NCI-H2171 treated with DMSO at 0.1 percent for 48 hours (cell line): ENCODE results near the gene ALDH1L1.
A peak's percentile ranks its signal among the peaks of the same experiment; 100 is the strongest.
"Not testable (repeated sequence)": the region's sequence is repeated elsewhere in the genome, so short reads cannot be mapped to it uniquely, and the experiment has no call there.

ENCODE experiments used
- DNase-seq: peaks from one replicate; lab custom pipeline; 2025; lab: John Stamatoyannopoulos, UW

ALDH1L1 gene

GRCh38 chr3:126083511-126083912 lies 96.9 kb downstream of the ALDH1L1 start:
- DNase-seq = peak; percentile 58

GRCh38 chr3:126083138-126083445 lies 97.3 kb downstream of the ALDH1L1 start:
- DNase-seq = peak; percentile 28

DNA sequence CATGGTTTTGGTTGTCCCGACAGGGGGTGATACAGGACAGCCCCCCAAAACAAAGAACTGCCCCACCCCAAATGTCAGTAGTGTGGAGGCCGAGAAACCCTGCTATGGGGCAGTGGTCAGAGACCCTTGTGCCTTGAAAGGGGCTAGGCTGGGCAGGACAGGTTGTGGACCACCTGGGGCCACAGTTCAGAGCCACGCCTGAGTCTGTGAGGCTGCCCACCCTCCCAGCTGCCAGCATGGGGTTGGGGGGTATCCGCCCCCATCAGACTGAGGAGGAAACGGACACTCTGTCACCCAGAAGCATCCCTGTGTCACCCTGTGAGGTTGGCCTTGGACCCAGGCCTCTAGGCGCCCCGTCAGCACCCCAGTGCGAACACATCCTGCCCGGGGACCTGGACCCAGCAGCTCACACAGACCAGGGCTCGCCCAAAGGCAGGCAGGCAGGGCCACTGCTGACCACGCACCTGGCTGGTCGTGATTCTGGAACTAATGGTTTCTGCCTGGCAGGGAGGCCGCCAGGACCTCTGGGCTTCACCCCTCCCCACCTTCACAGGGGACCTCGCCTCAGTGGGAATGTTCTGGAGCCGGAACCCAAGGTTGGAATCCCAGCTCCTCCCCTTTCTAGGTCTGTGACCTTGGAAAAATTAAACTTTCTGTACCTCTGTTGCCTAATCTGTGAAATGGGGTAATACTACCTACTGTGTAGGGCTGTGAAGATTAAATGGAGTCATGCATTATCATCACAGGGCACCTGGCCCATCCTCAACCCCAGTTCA lies 97.8 kb downstream of the ALDH1L1 start:
- DNase-seq = no peak

GRCh38 chr3:126081618-126082361 lies 98.6 kb downstream of the ALDH1L1 start:
- peak; percentile 6 for DNase-seq

DNA sequence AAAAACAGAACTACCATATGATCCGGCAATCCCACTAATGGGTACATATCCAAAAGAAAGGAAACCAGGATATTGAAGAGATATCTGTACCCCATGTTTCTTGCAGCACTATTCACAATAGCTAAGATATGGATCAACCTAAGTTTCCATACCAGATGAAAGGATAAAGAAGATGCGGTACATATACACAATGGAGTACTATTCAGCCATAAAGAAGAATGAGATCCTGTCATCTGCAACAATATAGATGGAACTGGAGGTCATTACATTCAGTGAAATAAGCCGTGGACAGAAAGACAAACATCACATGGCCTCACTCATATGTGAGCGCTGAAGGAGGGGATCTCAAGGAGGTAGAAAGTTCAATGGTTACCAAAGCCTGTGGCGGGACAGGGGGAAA lies 99.4 kb downstream of the ALDH1L1 start:
- no peak for DNase-seq

GRCh38 chr3:126078866-126079265 lies 101.5 kb downstream of the ALDH1L1 start:
- DNase-seq = no peak

- no peak for DNase-seq
Measured at GRCh38 chr3:126077754-126078153, 102.6 kb downstream of the ALDH1L1 start.

DNA sequence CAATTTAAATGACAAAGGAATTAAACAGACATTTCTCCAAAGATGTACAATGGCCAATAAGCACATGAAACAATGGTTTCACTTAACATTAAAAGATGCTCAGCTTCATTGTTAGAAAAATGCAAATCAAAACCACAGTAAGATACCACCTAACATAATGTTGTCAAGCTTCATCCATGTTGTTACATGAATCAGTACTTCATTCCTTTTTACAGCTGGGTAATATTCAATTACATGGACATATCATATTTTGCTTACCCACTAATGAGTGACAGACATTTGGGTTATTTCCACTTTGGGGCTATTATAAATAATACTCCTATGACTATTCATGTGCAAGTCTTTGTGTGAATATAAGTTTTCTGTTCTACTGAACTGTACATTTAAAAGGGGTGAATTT lies 104.2 kb downstream of the ALDH1L1 start:
- no peak for DNase-seq

- no peak for DNase-seq
Measured at GRCh38 chr3:126070146-126070545, 110.2 kb downstream of the ALDH1L1 start.

DNA sequence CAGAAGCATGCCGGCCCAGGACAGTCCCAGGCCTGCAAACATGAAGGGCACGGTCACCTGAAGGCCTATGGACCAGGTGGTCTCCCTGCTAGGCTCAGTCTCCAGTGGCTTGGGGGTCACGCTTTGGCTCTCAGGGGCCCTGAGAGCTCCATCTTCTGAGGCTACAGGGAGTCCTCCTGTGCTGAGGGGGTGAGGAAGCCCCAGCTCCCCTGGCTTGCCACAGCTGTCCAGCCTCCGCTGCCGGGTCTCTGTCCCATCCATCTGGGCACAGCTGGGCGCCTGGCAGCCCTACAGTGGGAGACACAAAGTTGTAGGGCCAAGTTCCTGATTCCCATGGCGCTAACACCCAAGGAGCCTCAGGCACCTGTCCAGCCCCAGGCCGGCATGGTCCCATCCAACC lies 112.4 kb downstream of the ALDH1L1 start:
- no peak for DNase-seq

GRCh38 chr3:126066676-126067075 lies 113.7 kb downstream of the ALDH1L1 start:
- not testable (repeated sequence) for DNase-seq

DNA sequence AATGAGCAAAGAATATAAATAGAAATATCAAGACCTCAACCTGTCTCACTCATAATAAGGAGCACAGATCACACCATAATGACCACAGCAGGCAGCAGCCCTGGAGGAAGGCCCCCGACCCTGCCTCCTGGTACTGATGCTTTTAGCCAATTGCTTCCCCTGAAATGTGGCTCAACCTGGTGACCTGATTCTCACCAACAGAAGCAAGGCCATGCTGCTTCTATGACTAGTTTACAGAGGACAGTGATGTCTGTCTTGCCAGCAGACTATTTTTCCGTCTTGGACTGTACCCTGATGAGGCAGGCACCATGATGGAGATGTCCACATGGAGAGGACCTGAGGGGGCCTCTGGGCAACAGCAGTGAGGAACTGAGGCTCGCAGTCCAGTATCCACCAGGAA lies 114.5 kb downstream of the ALDH1L1 start:
- DNase-seq = no peak

- DNase-seq = no peak
Measured at GRCh38 chr3:126064627-126065258, 115.6 kb downstream of the ALDH1L1 start.

GRCh38 chr3:126063358-126063965 lies 116.9 kb downstream of the ALDH1L1 start:
- no peak for DNase-seq

- DNase-seq = no peak
Measured at GRCh38 chr3:126061301-126062032, 118.9 kb downstream of the ALDH1L1 start.

- DNase-seq = no peak
Measured at GRCh38 chr3:126060613-126061145, 119.7 kb downstream of the ALDH1L1 start.

GRCh38 chr3:126058666-126059065 lies 121.7 kb downstream of the ALDH1L1 start:
- DNase-seq = no peak

DNA sequence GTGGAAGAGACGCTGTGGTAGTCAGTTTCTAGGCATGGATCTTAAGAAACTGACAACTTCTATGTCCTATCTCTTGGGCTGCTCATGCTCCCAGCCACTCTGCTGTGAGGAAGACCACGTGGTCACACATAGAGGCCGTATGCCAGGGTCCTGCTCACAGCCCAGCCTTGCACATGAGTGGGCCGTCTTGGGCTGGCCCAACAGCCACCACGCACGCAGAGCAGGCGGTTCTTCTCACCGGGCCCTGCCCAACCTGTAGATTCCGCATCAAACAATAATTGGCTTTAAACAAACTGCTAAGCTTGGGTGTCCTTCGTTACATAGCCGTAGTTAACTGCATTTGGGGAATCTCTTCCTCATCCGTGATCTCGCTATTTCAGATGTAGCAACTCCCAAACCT lies 122.5 kb downstream of the ALDH1L1 start:
- no peak for DNase-seq

DNA sequence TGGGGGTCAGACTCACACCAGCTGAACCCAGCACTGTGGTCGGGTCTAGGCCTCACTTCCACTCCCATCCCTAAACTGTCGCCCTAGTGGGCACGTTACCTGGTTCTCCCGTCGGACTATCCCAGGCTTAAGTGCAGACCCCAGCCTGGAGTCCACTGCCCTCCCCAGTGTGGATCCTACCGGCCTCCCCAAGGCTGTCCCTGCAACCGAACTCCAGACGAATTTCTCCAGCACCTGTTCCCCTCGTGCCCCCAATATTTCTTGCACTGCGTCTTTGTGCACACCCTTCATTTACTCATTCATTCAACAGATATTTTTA lies 122.9 kb downstream of the ALDH1L1 start:
- DNase-seq = no peak

GRCh38 chr3:126056681-126057500 lies 123.5 kb downstream of the ALDH1L1 start:
- no peak for DNase-seq

GRCh38 chr3:126056088-126056487 lies 124.3 kb downstream of the ALDH1L1 start:
- DNase-seq = no peak
